Activated gamma-delta T cell (primary cell): Measurements from ENCODE around the gene PACS2.
"Not testable (repeated sequence)": the region's sequence is repeated elsewhere in the genome, so short reads cannot be mapped to it uniquely, and the experiment has no call there.

ENCODE experiments used
- DNase-seq: peaks from one replicate; lab custom pipeline; 2025; lab: John Stamatoyannopoulos, UW

The PACS2 gene

DNA sequence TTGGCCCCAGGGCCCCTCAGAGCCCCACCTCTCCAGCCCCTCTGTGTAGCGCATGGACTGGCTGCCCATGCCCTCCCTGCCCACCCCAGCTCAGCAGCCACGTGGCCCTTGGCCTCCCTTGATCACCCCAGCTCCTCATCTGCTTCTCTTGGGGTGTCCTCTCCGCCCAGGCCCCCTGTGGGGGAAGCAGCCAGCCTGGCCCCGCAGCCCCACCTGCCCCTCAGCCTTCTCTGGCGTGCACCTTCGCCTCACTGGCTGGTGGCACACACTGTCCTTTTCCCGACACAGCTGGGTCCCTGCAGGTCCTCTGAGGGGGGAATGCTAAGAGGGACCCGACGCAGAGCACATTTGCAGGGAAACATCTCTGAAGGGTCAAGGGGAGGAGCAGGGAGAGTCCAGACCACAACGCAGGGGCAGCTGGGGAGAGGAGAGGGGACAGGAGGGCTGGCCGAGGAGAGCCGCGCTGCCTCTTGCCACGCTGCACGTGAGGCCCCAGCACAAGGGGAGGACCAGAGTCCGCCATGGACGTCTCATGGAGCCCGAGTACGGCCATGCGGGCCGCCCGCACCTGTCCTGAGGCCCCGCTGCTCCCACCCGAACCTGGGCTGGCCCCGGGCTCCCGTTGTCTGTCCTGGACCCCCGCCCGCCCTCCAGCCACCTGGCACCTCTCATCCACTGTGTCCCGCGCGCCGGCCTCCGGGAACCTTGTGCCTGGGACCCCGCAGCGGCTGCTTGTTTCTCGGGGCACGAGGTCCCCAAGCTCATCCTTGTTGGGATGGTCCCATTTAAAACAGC, 36.1 kb downstream of the PACS2 start:
- no peak for DNase-seq

DNA sequence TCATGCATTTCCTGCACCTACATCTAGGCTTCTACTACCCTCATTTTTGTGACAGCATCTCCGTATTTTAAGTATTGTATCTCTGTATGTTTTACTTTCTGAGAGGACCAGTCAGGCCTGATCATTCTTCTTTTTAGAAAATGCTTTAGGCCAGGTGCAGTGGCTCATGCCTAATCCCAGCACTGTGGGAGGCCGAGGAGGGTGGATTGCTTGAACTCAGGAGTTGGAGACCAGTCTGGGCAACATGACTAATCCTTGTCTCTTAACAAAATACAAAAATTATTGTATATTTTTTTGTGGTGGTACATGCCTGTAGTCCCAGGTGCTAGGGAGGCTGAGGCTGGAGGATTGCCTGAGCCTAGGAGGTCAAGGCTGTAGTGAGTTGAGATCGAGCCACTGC, 36.9 kb downstream of the PACS2 start:
- no peak for DNase-seq

DNA sequence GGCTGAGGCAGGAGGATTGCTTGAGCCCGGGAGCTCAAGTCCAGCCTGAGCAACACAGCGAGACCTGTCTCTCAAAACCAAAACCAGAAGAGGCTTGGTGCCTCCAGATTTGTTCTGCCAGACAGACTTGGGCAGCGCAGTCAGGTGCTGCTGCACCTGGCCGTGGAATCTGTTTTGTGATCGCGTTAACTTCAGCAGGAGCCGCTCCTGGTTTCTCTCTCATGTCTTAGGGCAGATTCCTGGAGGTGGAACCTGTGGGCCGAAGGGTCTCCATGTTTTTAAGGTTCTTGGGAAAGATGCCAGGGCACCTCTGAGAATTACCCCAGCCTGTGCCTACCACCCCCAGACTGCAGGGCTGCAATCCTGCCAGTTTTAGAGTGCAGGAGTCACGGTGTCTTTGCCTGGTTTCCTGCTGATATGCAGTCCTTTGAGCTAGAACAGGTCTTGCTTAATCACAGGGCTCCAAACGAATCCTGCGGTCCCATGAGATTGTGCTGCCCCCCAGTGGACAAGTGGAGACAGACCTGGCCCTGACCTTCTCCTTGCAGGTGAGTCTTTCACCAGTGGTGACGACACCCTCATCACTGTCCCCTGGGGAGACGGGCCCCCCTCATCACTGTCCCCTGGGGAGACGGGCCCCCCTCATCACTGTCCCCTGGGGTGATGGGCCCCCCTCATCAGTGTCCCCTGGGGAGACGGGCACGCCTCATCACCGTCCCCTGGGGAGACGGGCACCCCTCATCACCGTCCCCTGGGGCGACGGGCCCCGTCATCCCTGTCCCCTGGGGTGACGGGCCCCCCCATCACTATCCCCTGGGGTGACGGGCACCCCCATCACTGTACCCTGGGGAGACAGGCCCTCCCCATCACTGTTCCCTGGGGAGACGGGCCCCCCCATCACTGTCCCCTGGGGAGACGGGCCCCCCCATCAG, 37.6 kb downstream of the PACS2 start:
- DNase-seq, result no peak

DNA sequence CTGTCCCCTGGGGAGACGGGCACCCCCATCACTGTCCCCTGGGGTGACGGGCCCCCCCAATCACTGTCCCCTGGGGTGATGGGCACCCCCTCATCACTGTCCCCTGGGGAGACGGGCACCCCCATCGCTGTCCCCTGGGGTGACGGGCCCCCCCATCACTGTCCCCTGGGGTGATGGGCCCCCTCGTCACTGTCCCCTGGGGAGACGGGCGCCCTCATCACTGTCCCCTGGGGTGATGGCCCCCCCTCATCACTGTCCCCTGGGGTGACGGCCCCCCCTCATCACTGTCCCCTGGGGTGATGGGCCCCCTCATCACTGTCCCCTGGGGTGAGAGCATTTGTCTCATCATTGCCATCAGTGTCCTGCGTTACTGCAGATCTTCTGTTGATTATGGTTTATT, 38.6 kb downstream of the PACS2 start:
- no peak for DNase-seq

DNA sequence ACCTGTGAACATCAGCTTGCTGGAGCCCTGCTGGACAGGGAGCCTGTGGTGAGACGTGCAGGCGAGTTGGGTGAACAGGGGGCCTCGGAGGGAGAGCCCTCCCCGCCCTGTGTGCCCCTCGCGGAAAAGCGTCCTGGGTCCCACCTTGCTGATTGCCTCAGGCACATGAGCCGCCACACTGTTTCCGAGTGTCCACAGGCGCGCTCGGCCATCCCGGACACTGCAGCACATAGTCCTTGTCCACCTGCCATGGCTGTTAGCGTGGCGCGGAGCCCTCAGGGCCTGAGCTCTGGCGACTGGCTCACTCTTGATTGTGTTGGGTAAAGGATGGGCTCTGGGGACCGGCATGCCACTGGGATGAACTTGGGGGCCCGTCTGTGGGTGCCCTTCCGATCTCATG, 40.0 kb downstream of the PACS2 start:
- no peak for DNase-seq

DNA sequence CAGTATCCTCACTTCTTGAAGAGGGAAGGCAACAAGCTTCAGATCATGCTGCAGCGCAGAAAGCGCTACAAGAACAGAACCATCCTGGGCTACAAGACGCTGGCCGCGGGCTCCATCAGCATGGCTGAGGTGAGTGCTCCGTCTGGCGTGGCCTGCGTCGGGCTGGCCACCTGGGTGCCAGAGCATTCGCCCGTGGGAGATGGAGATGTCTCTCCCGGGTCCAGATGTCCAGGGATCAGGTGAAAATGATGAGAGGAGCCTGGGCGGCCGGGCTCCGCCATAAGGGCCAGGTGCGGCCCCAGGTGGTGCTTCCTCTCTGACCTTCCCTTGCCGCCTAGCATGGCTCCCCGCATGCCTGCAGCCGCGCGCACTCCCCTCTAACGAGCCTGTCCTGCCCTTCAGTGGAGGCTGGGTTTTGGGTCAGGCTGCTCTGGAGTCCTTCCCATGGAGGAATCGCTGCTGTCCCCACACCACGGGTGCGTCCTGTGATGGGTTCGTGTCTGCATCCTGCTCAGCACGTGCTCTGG, 40.6 kb downstream of the PACS2 start:
- no peak for DNase-seq

DNA sequence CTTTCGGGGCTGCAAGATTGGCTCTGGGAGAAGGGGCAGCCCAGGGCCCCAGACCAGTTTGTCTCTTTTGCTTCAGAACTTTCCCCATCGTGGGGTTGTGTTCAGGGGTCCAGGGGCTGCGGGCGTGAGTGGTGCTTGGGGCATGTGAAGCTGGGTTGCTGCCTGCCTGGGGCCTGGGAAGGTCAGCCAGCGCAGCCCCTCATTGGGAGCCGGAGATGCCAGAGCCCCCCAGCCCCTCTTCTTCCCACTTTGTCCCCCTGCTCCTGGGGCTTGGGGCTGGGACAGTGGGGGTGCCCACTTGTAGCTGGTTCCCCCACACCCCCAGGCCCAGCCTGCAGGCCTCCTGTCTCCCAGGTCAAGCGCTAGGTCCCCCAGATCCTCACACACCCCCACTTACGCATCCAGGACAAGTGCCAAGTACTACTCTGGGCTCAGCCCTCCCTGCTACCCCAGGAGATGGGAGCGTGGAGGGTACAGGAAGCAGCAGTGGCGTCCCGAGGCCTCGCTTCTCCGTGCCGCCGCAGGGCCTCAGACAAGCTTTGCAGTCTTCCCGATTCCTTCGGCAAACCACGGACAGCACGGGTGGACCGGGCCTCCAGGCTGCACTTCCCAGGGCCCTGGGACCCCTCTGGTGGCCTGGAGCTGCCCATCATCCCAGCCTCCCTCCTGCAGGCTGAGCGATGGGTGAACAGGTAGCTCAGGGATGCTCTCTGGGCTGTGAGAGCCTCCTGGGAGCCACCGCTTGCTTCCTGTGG, 41.5 kb downstream of the PACS2 start:
- DNase-seq, result no peak

- no peak for DNase-seq
Measured at GRCh38 chr14:105356927-105357326, 42.4 kb downstream of the PACS2 start.

DNA sequence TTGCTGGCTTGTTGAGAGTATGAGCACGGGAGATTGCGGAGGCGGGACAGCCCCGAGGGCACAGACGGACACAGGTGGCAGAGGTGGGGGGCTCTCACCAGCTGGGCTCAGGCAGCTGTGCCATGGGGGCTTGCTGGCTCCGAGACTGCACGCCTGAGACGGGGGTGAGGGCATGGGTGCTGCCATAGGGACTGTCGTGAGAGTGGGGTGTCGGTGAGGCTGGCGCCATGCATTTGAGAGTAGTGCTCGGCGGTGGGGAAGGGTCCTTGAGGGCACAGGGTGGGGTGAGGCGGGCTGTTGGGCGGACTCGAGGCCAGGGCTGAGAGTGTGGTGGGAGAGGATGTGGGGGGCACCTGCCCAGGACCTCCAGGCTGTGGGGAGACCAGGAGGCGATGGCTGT, 43.1 kb downstream of the PACS2 start:
- DNase-seq, result no peak

GRCh38 chr14:105358140-105358846, 43.7 kb downstream of the PACS2 start:
- no peak for DNase-seq

DNA sequence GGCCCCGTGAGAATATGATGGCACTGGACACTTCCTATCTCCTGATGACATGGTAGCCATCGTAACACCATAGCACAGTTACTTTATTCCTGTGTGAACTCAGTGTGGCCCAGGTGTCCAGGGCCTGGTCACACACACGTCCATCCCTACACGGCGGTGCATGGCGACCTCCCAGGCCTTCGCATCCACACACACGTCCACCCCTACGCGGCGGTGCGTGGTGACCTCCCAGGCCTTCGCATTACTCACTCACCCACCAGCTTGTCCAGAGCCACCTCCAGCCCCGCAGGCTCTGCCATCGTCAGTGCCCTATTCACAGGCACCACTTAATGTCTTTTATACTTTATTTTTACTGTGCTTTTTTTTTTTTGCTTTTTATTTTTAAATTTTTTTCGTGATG, 44.4 kb downstream of the PACS2 start:
- DNase-seq, result no peak

GRCh38 chr14:105361412-105361811, 46.9 kb downstream of the PACS2 start:
- DNase-seq, result not testable (repeated sequence)

GRCh38 chr14:105363847-105364708, 49.5 kb downstream of the PACS2 start:
- peak; percentile 47 for DNase-seq

DNA sequence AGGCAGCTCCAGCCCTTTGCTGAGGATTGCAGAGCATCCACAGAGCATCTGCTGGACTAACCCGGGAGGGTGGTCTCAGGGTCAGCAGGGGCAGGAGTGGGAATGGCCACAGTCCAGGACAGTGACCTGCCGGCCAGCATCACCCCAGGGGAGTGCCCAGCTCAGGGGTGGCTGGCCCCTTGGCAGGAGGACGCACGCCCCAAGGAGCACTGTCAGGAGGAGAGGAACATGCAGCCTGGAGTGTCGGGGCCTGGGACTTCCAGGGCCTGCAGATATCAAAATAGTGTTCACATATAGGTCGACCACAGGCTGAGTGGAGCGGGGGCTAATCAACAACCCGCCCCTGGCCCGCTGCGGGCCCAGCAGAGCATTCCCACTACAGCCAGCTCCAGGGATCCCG, 50.6 kb downstream of the PACS2 start:
- DNase-seq, result no peak

DNA sequence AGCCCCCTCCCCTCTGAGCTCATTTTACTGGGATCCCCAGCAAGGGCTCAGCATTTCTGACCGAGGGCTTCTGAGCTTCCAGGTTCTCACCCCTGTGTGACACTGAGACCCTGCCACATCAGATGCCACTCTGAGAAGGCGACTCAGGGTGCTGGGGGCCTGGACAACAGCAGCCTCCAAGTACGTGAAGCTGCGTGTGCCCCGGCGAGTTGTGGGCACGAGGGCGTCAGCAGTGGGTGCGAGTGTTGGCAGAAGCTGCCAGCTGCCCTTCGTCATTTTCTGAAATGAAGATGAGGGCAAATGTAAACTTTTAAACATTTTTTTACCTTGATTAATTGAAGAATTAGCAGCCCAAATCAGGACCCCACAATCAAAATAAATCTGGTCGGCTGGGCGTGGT, 51.1 kb downstream of the PACS2 start:
- DNase-seq, result no peak

GRCh38 chr14:105366386-105367074, 52.0 kb downstream of the PACS2 start:
- no peak for DNase-seq

DNA sequence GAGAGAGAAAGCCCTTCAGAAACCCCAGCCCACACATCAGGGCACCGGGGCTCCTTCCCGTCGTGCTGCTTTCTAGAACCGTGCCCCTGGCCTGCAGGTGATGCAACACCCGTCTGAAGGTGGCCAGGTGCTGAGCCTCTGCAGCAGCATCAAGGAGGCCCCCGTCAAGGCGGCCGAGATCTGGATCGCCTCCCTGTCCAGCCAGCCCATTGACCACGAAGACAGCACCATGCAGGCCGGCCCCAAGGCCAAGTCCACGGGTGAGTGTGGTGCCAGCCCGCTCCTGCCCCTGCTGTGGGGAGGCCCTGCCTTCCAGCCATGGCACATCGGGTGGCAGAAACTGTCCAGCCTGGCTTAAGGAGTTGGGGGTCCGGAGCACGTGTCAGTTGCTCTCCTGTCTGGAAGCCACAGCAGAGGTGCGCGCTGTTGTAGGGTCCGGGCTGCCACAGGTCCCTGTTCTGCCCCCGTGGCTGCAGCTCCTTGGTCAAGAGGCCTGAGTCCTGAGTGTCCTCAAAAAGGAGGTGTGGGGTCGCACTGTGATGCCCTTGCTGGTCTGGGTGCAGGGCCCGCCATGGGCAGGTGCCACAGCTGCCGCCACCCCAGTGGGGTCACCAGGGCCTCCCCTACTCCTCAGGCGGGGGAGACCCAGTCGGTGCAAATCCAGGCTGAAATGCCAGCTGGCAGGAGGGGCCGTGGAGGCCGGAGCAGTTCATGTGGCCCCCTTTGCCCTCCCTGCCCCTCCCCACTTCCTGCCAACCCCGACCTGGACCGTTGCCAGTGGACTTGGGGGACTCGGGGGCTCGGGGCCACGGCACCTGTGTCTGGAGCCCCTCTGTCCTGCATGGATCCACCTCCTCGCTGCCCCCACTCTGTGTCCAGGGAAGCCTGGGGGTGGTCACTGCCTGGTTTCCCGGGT, 52.8 kb downstream of the PACS2 start:
- no peak for DNase-seq

- DNase-seq, result no peak
Measured at GRCh38 chr14:105368032-105368417, 53.5 kb downstream of the PACS2 start.

- DNase-seq, result no peak
Measured at GRCh38 chr14:105368426-105368825, 53.9 kb downstream of the PACS2 start.
